GM19438 (cell line): ENCODE results near the gene SRRM1.

Experiments
- ATAC-seq: cut with Tn5 transposase; IDR thresholded peaks from one replicate; pipeline ENCODE4 v1.9.1; 2021; ENCODE audit warnings: low read depth; ENCODE audit not compliant: unreplicated experiment

The SRRM1 gene

GRCh38 chr1:24642481-24643362 lies at the start of gene SRRM1:
Gene SRRM1 (plus strand): TSS chr1:24643302. CDS start chr1:24643327, 25 bp downstream.
- peak; percentile 89 for ATAC-seq

DNA sequence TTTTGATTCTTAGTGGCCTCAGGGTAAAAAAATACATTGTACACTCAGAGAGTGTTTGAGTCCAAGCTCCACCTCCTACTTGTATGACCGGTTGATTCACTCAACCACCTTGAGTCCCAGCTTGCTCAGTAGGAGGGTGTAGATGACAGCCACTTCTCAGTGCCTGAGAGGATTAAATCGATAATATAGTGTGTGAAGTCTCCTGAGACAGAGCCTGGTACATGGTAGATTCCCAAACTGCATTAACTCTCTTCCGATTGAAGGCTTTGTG lies 48.8 kb upstream of the SRRM1 start:
- no peak for ATAC-seq

DNA sequence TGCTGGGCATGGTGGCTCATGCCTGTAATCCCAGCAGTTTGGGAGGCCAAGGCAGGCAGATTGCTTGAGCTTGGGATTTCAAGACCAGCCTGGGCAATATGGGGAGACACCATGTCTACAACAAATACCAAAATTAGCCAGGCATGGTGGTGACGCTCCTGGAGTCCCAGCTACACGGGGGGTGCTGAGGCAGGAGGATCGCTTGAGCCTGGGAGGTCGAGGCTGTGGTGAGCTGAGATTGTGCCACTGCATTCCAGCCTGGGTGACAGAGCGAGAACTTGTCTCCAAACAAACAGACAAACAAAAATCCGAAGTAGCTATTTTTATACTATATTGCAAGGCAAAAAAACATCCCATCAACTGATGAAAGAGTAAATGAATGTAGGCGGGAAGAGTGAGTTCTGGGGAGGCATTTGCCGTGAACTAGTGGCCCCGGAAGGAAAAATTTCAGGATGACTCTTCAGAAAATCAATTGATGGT lies 46.7 kb upstream of the SRRM1 start:
- no peak for ATAC-seq

DNA sequence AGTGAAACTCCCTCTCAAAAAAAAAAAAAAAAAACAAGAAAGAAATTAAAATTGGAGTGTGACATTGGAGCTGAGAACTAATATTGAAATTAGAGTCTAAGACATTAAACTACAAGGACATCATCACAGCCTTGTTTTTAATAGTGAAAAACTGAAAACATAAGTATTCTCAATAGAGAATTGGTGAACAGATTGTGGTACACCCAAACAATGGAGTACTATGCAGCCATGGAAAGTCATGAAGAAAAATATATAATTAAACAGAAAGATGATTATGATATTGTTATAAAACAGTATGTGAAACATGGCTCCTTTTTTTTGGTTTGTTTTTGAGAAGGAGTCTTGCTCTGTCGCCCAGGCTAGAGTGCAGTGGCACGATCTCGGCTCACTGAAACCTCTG lies 43.8 kb upstream of the SRRM1 start:
- ATAC-seq: no peak

GRCh38 chr1:24600551-24600950 lies 42.6 kb upstream of the SRRM1 start:
- no peak for ATAC-seq

- ATAC-seq: no peak
These were observed 37.4 kb upstream of the SRRM1 start for GRCh38 chr1:24605534-24606295.

GRCh38 chr1:24606296-24606605 lies 36.9 kb upstream of the SRRM1 start:
- no peak for ATAC-seq

DNA sequence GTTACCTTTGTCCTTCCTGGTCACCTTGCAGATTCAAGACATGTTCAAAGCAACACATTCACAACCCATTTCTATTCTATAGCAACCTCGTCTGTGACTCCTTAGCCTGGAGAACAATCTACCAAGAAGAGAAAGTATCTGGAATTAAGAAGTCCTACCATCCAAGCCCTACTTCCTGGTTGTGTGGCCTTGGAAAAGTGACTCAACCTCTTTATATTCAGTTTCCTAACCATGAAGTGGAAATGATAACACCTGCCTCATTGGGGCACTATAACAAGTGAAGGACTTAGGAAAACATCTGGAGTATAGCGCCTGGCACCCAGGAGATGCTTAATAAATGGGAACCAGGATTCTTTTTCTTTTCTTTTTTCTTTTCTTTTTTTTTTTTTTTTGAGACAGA lies 36.5 kb upstream of the SRRM1 start:
- ATAC-seq: no peak

- ATAC-seq: no peak
These were observed 33.1 kb upstream of the SRRM1 start for GRCh38 chr1:24609949-24610517.

GRCh38 chr1:24619376-24619775 lies 23.7 kb upstream of the SRRM1 start:
- ATAC-seq: no peak

GRCh38 chr1:24620678-24621077 lies 22.4 kb upstream of the SRRM1 start:
- no peak for ATAC-seq

DNA sequence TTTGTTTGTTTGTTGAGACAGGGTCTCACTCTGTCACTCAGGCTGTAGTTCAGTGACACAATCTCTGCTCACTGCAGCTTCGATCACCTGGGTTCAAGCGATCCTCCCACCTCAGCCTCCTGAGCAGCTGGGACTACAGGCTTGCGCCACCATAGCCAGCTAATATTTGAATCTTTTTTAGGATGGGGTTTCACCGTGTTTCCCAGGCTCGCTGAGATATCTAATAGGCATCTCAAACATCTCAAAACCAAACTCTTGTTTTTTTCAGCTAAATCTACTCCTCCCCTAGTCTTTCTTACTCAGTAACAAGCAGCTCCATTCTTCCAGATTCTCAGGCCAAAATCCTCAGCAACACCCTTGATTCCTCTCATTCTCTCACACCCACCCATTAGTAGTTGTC lies 22.0 kb upstream of the SRRM1 start:
- no peak for ATAC-seq

- ATAC-seq: no peak
These were observed 20.9 kb upstream of the SRRM1 start for GRCh38 chr1:24622218-24622617.

GRCh38 chr1:24632832-24633175 lies 10.3 kb upstream of the SRRM1 start:
- no peak for ATAC-seq

DNA sequence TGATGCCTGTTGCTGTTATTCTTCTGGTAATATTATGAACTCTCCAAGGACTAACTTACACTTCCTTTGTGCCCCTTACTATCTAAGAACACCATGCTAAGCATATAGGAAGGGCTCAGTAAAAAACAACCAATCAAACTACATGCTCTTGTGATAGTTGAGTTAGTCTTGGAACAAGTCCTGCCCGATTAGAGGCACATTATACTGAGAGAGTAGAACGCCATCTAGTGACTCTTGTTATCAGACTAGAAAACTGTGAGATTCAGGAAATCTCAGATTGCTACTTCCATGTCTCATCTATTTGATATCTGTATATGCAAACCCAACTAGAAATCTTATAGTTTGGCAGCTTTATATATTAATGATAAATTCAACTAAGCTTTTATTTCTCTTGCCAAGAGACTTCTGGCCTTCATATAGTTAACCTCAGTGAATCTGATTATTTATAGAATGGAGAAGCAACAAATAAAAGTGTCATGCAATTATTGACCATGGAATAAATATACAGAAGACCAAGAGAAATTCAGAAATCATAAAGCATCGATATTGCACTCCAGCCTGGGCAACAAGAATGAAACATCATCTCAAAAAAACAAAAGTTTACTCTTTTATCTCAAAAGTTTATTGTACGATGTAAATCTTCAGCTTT lies 7.8 kb upstream of the SRRM1 start:
- ATAC-seq: no peak

GRCh38 chr1:24636661-24637357 lies 6.3 kb upstream of the SRRM1 start:
- ATAC-seq: no peak

DNA sequence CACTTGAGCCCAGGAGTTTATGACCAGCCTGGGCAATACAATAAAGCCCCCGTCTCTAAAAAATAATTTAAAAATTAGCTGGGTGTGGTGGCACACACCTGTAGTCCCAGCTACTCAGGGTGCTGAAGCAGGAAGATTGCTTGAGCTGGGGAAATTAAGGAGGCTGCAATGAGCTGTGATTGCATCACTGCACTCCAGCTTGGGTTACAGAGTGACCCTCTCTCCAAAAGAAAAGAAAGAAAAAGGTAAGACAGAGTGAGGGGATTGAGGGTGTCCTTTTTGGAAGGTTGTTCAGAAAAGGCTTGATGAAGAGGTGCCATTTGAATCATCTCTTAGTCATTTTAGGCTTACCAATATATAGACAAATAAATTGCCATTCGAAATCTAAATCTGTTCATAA lies 4.0 kb upstream of the SRRM1 start:
- no peak for ATAC-seq

- no peak for ATAC-seq
These were observed 3.2 kb upstream of the SRRM1 start for GRCh38 chr1:24639881-24640280.

DNA sequence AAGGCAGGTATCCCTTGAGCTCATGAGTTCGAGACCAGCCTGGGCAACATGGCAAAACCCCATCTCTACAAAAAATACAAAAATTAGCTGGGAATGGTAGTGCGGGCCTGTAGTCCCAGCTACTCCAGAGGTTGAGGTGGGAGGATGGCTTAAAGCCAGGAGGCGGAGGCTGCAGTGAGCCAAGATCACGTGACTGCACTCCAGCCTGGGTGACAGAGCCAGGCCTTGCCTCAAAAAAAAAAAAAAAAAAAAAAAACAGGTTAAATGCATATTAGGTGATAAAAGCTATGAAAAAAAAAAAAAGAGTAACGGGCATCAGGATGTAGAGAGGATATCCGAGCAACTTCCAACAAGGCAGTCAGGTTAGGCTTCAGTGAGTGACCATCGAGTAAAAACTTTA lies 2.8 kb upstream of the SRRM1 start:
- ATAC-seq: no peak

GRCh38 chr1:24641646-24642151 lies 1.4 kb upstream of the SRRM1 start:
- no peak for ATAC-seq
